NB4 (cell line): Measurements from ENCODE around the gene CAMKMT.

ENCODE experiments used
- DNase-seq: peaks from one replicate; pipeline ENCODE4 v3.0.0; 2010; ENCODE audit warnings: low read depth
- H3K4me3 ChIP-seq: one replicate; pipeline ENCODE4 v1.5.1; 2011; ENCODE audit warnings: mild to moderate bottlenecking, low read depth, low read length, moderate library complexity
- MAX ChIP-seq: IDR thresholded peaks from 2 replicates; pipeline ENCODE4 v1.6.1; 2011; ENCODE audit warnings: low read depth, low read length
- MYC ChIP-seq: IDR thresholded peaks from 2 replicates; pipeline ENCODE4 v1.6.1; 2011; ENCODE audit warnings: low read depth, low read length
- POLR2A ChIP-seq: IDR thresholded peaks from 2 replicates; pipeline ENCODE4 v1.6.1; 2011; ENCODE audit warnings: mild to moderate bottlenecking; ENCODE audit not compliant: insufficient read length; ENCODE audit errors: extremely low read depth
- TF ChIP-seq, protein P1 (sequence below): IDR thresholded peaks from one replicate; pipeline ENCODE4 v1.5.1; 2012; ENCODE audit warnings: low read depth, low read length

The CAMKMT gene

DNA sequence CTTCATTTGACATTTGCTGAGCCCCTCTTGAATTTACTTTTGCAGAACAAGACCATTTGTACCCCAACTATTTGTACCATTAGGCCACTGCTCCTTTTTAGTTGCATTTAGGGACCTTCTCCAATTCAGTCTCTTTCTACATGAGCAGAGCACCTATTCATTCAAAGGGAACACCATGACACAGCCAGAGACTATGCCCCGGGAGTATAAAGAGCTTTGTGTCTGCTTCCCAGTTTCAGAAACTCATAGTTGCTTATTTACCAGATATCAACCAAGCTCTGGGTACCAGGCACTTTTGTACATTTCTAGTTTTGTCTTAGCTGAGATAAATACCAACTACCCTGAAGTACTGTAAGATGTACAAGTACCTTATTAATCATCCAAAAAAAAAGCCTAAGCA is 310.7 kb downstream of the CAMKMT start:
- no peak for DNase-seq
- TF ChIP-seq MYC = no peak
- no peak for TF ChIP-seq POLR2A
- TF ChIP-seq MAX = no peak
- TF ChIP-seq, protein P1, sequence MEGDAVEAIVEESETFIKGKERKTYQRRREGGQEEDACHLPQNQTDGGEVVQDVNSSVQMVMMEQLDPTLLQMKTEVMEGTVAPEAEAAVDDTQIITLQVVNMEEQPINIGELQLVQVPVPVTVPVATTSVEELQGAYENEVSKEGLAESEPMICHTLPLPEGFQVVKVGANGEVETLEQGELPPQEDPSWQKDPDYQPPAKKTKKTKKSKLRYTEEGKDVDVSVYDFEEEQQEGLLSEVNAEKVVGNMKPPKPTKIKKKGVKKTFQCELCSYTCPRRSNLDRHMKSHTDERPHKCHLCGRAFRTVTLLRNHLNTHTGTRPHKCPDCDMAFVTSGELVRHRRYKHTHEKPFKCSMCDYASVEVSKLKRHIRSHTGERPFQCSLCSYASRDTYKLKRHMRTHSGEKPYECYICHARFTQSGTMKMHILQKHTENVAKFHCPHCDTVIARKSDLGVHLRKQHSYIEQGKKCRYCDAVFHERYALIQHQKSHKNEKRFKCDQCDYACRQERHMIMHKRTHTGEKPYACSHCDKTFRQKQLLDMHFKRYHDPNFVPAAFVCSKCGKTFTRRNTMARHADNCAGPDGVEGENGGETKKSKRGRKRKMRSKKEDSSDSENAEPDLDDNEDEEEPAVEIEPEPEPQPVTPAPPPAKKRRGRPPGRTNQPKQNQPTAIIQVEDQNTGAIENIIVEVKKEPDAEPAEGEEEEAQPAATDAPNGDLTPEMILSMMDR = no peak

DNA sequence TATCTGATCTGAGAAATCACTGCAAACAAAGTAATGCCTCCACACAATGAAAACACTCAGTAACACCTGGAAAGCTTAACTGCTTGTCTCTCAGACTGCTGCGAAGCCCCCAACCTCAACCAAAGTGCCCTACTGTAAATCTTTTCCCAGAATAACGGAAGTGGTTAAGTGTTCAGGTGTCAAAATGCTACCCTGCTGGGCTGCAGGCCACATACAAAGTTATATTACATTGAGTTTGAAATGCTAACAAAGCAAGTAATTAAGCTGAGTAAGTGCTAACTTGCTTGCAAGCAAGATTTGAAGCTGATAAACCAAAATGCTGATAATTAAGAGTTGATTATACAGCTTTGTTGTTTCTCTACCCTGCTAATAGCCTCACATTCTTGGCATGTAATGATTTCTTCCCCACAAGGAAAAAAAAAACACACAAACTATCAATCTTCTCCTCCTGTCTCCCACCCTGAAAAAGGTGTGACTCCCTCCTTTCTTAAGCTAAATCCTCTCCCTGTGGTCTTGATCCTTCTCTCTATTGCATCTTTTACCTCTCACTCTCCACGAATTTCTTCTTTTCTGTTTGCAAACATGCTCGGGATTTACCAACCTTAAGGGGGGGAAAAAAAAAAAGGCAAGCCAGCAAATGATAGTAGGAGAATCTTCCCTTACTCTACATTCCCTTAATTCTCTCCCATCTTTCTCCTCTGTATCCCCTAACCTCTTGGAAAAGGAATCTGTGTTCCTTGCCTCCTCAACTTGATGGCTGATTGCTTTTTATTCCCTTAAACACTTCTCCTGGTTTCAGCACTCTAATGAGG is 312.9 kb downstream of the CAMKMT start:
- H3K4me3 ChIP-seq = no peak overlapping the region
- TF ChIP-seq MYC (no peak), MAX (no peak), POLR2A (no peak)
- TF ChIP-seq, protein P1 = no peak
- no peak for DNase-seq

More for the DNA sequence above, 310.7 kb downstream of the CAMKMT start:
- no peak overlapping the region for H3K4me3 ChIP-seq

GRCh38 chr2:44676379-44676778 is 314.6 kb downstream of the CAMKMT start:
- TF ChIP-seq MAX = no peak
- TF ChIP-seq, protein P1 = no peak
- no peak for TF ChIP-seq MYC
- no peak for TF ChIP-seq POLR2A
- DNase-seq = no peak
- H3K4me3 ChIP-seq = no peak overlapping the region

DNA sequence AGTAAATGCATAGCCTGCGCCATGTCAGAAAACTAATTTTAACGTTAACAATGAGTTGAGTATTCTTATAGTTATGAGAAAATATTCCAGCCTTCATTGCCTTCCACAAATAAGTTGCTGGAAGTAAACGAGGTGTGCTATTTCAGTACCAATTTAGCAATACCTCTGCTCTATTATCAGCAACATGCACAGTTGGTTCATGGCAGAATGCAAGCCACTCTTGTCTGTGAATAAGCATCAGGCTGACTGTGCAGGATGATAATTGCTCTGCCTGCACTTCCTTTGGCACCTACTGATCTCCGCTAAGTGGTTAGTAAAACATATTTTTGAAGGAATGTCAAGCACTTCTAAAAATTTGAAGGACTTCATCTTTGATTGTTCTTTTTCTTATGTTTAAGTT is 317.8 kb downstream of the CAMKMT start:
- TF ChIP-seq MYC = no peak
- no peak for TF ChIP-seq MAX
- TF ChIP-seq POLR2A = no peak
- TF ChIP-seq, protein P1 = no peak
- no peak for DNase-seq
- no peak overlapping the region for H3K4me3 ChIP-seq

- no peak overlapping the region for H3K4me3 ChIP-seq
- TF ChIP-seq, protein P1 = no peak
- no peak for TF ChIP-seq POLR2A
- TF ChIP-seq MYC = no peak
- TF ChIP-seq MAX = no peak
- DNase-seq = no peak
These were observed 318.2 kb downstream of the CAMKMT start for GRCh38 chr2:44679990-44680389.
